ENCODE data around the gene PARVA. TPM values are rescaled to one million over a fixed set of nuclear protein-coding genes. Genes with fewer than 3 reads are reported as not detected.

The PARVA gene
- total RNA-seq, 1 experiment from 2014 or later, result 22.9 TPM

GRCh38 chr11:12380565-12381325, 3.4 kb downstream of the PARVA start:
- no TSS peak for BruUV-seq (replicated peaks)
- intact Hi-C loops (cut with micrococcal nuclease; ENCODE audit: unreplicated experiment), result no loop called here
- Mint-ChIP-seq H3K4me1 (ENCODE audit: low read depth, unreplicated experiment) (peaks cover 11% of the 10 kb centered on the region), H3K36me3 (ENCODE audit: insufficient read depth, unreplicated experiment) (peaks cover 25% of the 10 kb centered on the region), H3K4me3 (ENCODE audit: low read depth, unreplicated experiment) (no peak overlapping the region), H3K9me3 (ENCODE audit: low read depth, unreplicated experiment) (peaks cover 4% of the 10 kb centered on the region), H3K27ac (ENCODE audit: unreplicated experiment) (no peak overlapping the region), H3K27me3 (ENCODE audit: unreplicated experiment) (no peaks in the 10 kb centered on the region)
- TF ChIP-seq, protein P1, sequence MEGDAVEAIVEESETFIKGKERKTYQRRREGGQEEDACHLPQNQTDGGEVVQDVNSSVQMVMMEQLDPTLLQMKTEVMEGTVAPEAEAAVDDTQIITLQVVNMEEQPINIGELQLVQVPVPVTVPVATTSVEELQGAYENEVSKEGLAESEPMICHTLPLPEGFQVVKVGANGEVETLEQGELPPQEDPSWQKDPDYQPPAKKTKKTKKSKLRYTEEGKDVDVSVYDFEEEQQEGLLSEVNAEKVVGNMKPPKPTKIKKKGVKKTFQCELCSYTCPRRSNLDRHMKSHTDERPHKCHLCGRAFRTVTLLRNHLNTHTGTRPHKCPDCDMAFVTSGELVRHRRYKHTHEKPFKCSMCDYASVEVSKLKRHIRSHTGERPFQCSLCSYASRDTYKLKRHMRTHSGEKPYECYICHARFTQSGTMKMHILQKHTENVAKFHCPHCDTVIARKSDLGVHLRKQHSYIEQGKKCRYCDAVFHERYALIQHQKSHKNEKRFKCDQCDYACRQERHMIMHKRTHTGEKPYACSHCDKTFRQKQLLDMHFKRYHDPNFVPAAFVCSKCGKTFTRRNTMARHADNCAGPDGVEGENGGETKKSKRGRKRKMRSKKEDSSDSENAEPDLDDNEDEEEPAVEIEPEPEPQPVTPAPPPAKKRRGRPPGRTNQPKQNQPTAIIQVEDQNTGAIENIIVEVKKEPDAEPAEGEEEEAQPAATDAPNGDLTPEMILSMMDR (IDR thresholded peaks at IDR 0.05; ENCODE audit: unreplicated experiment), result no peak
- DNase-seq, result no peak
- CTCF ChIA-PET, result interaction anchor here (0.6 to 1.1 kb wide), 3 partner anchors 12 to 1641 kb away, joined by 3 to 5 read pairs (median 3); no protein-coding TSS in a partner anchor

- TF ChIP-seq, protein P1 (IDR thresholded peaks at IDR 0.05; ENCODE audit: unreplicated experiment), result no peak
- no peaks in the 10 kb centered on the region for H3K27me3 Mint-ChIP-seq (ENCODE audit: unreplicated experiment)
These were observed 4.5 kb downstream of the PARVA start for GRCh38 chr11:12381875-12382274.

DNA sequence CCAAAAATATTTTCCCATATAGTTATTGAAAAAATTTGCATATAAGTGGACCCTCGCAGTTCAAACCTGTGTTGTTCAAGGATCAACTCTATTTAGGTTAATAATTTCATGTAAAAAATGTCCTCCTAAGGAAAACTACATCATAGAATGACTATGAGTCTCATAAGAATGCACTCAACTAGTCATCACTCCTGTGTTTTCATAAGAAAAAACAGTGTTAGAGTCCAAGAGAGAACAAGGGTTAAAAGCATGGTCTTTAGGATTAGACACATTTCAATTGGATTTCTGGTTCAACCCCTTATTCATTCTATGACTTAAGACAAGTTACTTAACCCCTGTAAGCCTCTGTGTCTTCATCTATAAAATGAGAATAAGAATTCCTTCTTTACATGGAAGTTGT, 5.1 kb downstream of the PARVA start:
- TF ChIP-seq, protein P1 (IDR thresholded peaks at IDR 0.05; ENCODE audit: unreplicated experiment), result no peak
- no TSS peak for BruUV-seq (replicated peaks)
- Mint-ChIP-seq H3K4me3 (ENCODE audit: low read depth, unreplicated experiment) (no peak overlapping the region), H3K4me1 (ENCODE audit: low read depth, unreplicated experiment) (peaks cover 11% of the 10 kb centered on the region), H3K27ac (ENCODE audit: unreplicated experiment) (no peak overlapping the region), H3K27me3 (ENCODE audit: unreplicated experiment) (no peaks in the 10 kb centered on the region), H3K9me3 (ENCODE audit: low read depth, unreplicated experiment) (peaks cover 4% of the 10 kb centered on the region), H3K36me3 (ENCODE audit: insufficient read depth, unreplicated experiment) (peaks cover 15% of the 10 kb centered on the region)
- intact Hi-C loops (cut with micrococcal nuclease; ENCODE audit: unreplicated experiment), result no loop called here
- CTCF ChIA-PET, result no interaction called here
- DNase-seq, result no peak

More at GRCh38 chr11:12381875-12382274, 4.5 kb downstream of the PARVA start:
- BruUV-seq (replicated peaks), result no TSS peak
- DNase-seq, result no peak
- intact Hi-C loops (cut with micrococcal nuclease; ENCODE audit: unreplicated experiment), result no loop called here
- peaks cover 11% of the 10 kb centered on the region for H3K4me1 Mint-ChIP-seq (ENCODE audit: low read depth, unreplicated experiment)
- H3K4me3 Mint-ChIP-seq (ENCODE audit: low read depth, unreplicated experiment), result no peak overlapping the region
- CTCF ChIA-PET, result no interaction called here
- H3K36me3 Mint-ChIP-seq (ENCODE audit: insufficient read depth, unreplicated experiment), result peaks cover 21% of the 10 kb centered on the region
- H3K9me3 Mint-ChIP-seq (ENCODE audit: low read depth, unreplicated experiment), result peaks cover 4% of the 10 kb centered on the region
- H3K27ac Mint-ChIP-seq (ENCODE audit: unreplicated experiment), result no peak overlapping the region

DNA sequence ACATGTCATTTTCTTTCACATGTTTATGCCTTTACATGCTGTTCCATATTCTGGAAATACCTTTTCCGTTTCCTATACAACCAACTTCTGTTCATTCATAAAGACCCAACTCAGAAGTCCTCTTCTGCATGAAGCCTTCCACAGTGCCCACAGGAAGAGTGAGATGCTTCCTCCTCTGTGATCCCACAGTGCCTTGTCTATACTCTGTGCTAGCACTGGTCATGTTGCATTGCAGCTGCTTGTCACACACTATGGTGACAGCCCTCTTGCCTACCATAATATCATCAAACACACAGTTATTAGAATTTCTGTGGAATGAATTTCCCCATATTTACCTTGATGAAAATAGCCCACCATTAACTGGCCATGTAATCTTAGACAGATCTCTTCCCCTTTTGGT, 8.9 kb downstream of the PARVA start:
- Mint-ChIP-seq H3K27ac (ENCODE audit: unreplicated experiment) (no peak overlapping the region), H3K9me3 (ENCODE audit: low read depth, unreplicated experiment) (peaks cover 4% of the 10 kb centered on the region), H3K27me3 (ENCODE audit: unreplicated experiment) (no peaks in the 10 kb centered on the region), H3K36me3 (ENCODE audit: insufficient read depth, unreplicated experiment) (peaks cover 3% of the 10 kb centered on the region), H3K4me1 (ENCODE audit: low read depth, unreplicated experiment) (no peaks in the 10 kb centered on the region), H3K4me3 (ENCODE audit: low read depth, unreplicated experiment) (no peak overlapping the region)
- TF ChIP-seq, protein P1 (IDR thresholded peaks at IDR 0.05; ENCODE audit: unreplicated experiment), result no peak
- intact Hi-C loops (cut with micrococcal nuclease; ENCODE audit: unreplicated experiment), result no loop called here
- CTCF ChIA-PET, result no interaction called here
- BruUV-seq (replicated peaks), result no TSS peak
- DNase-seq, result no peak

All from Calu3 (cell line).